Dendritic cell treated with granulocyte-macrophage colony-stimulating factor and Interleukin-4, amounts not matched to agents 40 ng/mL and 50 ng/mL, for 4 days (primary cell): Measurements from ENCODE around the gene EVA1B.

ENCODE experiments used
- H3K27ac Mint-ChIP-seq: one replicate; pipeline ENCODE4 v1.8.0; 2022; ENCODE audit warnings: mild to moderate bottlenecking, mixed read lengths
- H3K27me3 Mint-ChIP-seq: one replicate; pipeline ENCODE4 v1.8.0; 2022; ENCODE audit warnings: mild to moderate bottlenecking, mixed read lengths
- H3K36me3 Mint-ChIP-seq: one replicate; pipeline ENCODE4 v1.8.0; 2022; ENCODE audit warnings: low read depth, mixed read lengths
- H3K4me1 Mint-ChIP-seq: one replicate; pipeline ENCODE4 v1.8.0; 2022; ENCODE audit warnings: low read depth, mixed read lengths
- H3K4me3 Mint-ChIP-seq: one replicate; pipeline ENCODE4 v1.8.0; 2022; ENCODE audit warnings: mild to moderate bottlenecking, moderate library complexity, mixed read lengths
- H3K9me3 Mint-ChIP-seq: one replicate; pipeline ENCODE4 v1.8.0; 2022; ENCODE audit warnings: mixed read lengths
- intact Hi-C: fragments of 100-400 bp; cut with micrococcal nuclease; formaldehyde crosslinking; loops from one replicate; pipeline ENCODE4 v1.15.0; 2022

EVA1B gene

DNA sequence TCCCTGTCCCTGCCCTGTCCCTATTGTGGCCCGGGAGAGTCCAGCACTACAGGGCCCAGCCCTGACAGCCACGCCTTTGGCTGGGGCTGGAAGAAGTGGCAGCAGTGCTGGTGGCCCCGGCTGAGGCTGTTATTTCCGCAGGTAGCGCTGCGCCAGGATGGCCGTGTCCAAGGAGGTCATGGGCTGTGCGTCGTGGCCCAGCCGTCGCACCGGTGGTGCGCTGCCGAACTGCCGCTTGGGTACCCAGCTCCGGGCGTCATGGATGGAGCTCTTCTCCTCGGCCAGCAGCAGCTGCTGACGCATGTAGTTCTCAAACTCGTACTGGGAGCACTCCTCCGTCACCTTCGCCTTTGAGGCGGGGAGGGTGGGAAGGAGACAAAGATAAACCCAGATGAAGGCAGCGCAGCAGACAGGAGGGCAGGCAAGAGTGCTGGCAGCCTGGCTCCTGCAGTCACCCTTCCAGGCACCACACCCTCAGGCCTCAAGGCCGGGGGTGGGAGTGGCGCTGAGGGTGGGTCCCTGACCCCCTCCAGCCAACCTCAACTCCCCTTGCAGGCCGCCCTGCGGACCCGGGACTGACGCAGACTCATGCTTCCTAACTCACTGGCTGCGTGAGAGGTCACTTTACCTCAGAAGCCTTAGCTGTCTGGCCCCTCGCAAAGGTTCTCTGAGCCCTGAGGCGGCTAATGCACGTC, 18.3 kb upstream of the EVA1B start:
- no peaks in the 10 kb centered on the region for H3K9me3 Mint-ChIP-seq

DNA sequence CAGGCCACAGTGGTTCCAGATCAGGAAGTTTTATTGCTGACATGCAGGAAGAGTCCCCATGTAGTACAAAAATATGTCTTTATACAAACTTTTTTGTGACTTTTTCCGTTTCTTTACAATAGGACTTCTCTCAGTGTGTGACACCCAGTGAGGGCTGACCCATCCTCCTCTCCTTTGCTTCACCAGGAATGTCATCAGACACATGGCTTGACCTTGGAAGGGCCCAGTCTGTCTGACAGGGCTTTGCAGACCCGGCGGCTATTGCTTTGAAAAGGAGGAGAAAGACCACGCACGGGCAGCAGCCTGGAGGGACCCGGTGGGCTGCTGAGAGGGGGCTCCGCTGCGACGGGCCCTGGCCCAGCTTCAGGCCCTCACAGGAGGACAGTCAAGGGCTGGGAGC, 16.2 kb upstream of the EVA1B start:
- H3K4me1 Mint-ChIP-seq: peaks cover 51% of the 10 kb centered on the region
- H3K9me3 Mint-ChIP-seq: no peaks in the 10 kb centered on the region
- H3K4me3 Mint-ChIP-seq: no peak overlapping the region
- no peaks in the 10 kb centered on the region for H3K27me3 Mint-ChIP-seq
- peak overlapping the region; percentile 53 for H3K27ac Mint-ChIP-seq
- intact Hi-C loops: no loop called here
- peaks cover 67% of the 10 kb centered on the region for H3K36me3 Mint-ChIP-seq

More for the DNA sequence above, 18.3 kb upstream of the EVA1B start:
- peaks cover 57% of the 10 kb centered on the region for H3K4me1 Mint-ChIP-seq
- intact Hi-C loops: loop anchor here (1.0 kb wide), 1 partner anchor 28 kb away; no protein-coding TSS in a partner anchor
- H3K27ac Mint-ChIP-seq: no peak overlapping the region
- no peak overlapping the region for H3K4me3 Mint-ChIP-seq
- no peaks in the 10 kb centered on the region for H3K27me3 Mint-ChIP-seq
- H3K36me3 Mint-ChIP-seq: peaks cover 88% of the 10 kb centered on the region

DNA sequence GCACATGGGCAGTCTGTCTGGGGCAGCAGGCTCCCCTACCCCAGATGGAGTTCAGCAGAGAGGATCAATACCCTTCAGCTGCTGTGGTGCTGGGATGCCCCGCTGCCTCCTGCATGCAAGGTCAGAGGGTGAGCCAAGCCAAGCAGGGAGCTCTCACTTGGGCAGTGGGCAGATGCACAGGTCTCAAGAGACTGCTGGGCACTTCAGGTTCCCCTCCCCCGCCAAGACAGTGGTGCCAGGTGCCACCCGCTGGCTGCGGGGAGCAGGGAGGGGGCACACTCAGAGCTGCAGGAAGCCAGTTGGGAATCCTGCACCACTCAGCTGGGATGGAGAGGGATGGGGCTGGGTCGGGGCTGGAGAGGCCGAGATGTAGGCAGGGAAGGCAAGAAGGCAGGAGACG, 15.8 kb upstream of the EVA1B start:
- Mint-ChIP-seq H3K36me3 (peaks cover 63% of the 10 kb centered on the region), H3K9me3 (no peaks in the 10 kb centered on the region), H3K4me1 (peaks cover 47% of the 10 kb centered on the region), H3K27me3 (no peaks in the 10 kb centered on the region), H3K4me3 (no peak overlapping the region), H3K27ac (peak overlapping the region; percentile 53)
- intact Hi-C loops: no loop called here

DNA sequence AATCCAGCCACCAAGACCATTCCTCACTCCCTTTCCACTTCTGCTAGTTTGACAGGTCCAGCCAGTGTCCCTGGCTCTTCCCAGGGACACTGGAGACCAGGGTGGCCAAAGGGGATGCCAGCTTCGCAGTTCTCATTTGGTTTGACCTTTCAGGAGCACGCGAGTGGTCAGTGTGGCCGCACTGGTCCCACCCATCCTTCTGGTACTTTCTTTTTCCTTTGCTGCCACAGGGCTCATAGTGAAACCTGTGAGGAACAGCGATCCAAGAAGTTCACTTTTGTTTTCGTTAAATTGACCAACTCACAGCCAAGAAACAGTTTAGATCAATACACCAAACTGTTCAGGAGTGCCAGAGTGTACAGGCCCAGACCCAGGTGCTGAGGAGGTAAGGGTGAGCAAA, 14.4 kb upstream of the EVA1B start:
- H3K27ac Mint-ChIP-seq: peak overlapping the region; percentile 8
- H3K4me1 Mint-ChIP-seq: peaks cover 33% of the 10 kb centered on the region
- H3K4me3 Mint-ChIP-seq: no peak overlapping the region
- H3K27me3 Mint-ChIP-seq: peaks cover under 1% of the 10 kb centered on the region
- H3K9me3 Mint-ChIP-seq: no peaks in the 10 kb centered on the region
- intact Hi-C loops: no loop called here
- H3K36me3 Mint-ChIP-seq: peaks cover 49% of the 10 kb centered on the region

DNA sequence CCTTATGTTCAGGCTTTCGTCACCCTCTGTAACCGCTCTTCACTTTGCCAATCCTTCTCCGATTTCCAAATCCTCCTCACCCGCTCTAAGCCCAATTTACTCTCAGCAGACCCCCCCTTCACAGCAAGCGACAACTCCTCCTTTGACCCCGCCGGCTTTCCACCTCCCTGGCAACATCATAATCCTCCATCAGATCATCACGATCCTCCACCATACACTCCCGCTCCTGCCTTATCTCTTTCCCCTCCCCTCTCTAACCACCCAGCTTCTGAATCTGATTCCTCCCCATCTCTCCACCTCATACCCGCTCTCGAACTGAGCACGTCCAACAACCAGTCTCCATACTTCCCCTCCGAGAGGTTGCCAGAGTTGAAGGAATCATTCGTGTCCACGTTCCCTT, 7.5 kb upstream of the EVA1B start:
- H3K27ac Mint-ChIP-seq: peak overlapping the region; percentile 18
- H3K27me3 Mint-ChIP-seq: peaks cover 31% of the 10 kb centered on the region
- H3K4me1 Mint-ChIP-seq: peaks cover 39% of the 10 kb centered on the region
- intact Hi-C loops: no loop called here
- no peak overlapping the region for H3K4me3 Mint-ChIP-seq
- H3K9me3 Mint-ChIP-seq: no peaks in the 10 kb centered on the region
- H3K36me3 Mint-ChIP-seq: no peaks in the 10 kb centered on the region

DNA sequence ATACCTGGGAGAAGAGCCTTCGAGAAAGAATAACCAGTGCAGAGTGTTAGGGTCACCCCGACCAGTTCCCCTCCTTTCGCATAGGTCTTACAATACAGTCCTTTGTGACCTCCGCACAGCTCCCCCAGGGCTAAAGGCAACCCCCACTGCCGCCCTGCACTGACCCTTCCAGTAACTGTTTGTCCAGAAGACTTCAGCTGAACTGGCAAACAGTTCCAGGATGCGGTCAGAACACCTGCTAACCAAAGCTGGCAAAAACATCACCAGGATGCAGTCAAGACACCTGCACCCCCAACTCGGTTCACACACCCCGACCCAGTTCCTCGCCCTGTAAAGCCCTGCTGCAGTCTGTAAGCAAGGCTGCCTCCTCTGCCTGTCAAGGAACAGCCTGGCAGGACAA, 6.4 kb upstream of the EVA1B start:
- Mint-ChIP-seq H3K4me1 (peaks cover 42% of the 10 kb centered on the region), H3K36me3 (no peaks in the 10 kb centered on the region), H3K27ac (peak overlapping the region; percentile 18), H3K27me3 (peaks cover 35% of the 10 kb centered on the region), H3K4me3 (no peak overlapping the region), H3K9me3 (no peaks in the 10 kb centered on the region)
- intact Hi-C loops: no loop called here

DNA sequence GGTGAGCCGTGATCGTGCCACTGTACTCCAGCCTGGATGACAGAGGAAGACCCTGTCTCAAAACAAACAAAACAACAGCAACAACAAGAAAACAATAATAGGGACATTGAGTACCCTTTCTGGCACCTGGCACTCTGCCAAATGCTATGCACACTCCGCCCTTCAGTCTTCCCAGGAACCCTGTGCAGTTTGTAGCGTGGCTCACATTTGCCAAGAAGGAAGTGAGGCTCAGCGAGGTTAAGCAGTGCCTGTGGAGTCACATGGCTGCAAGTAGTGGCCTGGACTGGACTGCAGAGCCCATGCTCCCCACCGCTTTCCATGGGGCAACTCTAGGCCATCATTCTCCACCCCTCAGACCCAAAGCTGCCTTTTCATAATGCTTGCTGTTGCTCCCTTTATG, 5.3 kb upstream of the EVA1B start:
- Mint-ChIP-seq H3K27ac (peak overlapping the region; percentile 39), H3K27me3 (peaks cover 41% of the 10 kb centered on the region), H3K4me1 (peaks cover 53% of the 10 kb centered on the region), H3K9me3 (no peaks in the 10 kb centered on the region), H3K4me3 (no peak overlapping the region), H3K36me3 (no peaks in the 10 kb centered on the region)
- intact Hi-C loops: no loop called here

DNA sequence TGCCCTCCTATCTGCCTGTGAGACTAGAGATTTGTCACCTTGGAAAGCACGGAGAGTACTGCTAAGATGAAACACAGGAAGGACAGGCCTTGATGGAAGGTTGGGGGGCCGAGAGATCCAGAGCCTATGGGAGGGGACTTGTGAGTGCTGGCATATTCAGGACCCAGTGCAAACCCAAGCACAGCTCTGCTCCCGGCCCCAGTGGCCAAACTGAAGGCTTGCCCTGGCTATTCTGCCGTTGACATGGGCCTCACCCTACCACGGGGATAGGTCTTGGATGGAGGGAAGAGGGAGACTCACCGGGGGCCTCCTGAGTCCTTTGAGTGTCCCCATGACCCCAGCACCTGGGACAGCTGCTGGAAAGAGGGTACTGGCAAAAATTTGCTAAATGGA, 4.6 kb upstream of the EVA1B start:
- Mint-ChIP-seq H3K4me3 (no peak overlapping the region), H3K36me3 (no peaks in the 10 kb centered on the region), H3K27me3 (peaks cover 41% of the 10 kb centered on the region), H3K9me3 (no peaks in the 10 kb centered on the region), H3K4me1 (peaks cover 54% of the 10 kb centered on the region), H3K27ac (peak overlapping the region; percentile 39)
- intact Hi-C loops: no loop called here

DNA sequence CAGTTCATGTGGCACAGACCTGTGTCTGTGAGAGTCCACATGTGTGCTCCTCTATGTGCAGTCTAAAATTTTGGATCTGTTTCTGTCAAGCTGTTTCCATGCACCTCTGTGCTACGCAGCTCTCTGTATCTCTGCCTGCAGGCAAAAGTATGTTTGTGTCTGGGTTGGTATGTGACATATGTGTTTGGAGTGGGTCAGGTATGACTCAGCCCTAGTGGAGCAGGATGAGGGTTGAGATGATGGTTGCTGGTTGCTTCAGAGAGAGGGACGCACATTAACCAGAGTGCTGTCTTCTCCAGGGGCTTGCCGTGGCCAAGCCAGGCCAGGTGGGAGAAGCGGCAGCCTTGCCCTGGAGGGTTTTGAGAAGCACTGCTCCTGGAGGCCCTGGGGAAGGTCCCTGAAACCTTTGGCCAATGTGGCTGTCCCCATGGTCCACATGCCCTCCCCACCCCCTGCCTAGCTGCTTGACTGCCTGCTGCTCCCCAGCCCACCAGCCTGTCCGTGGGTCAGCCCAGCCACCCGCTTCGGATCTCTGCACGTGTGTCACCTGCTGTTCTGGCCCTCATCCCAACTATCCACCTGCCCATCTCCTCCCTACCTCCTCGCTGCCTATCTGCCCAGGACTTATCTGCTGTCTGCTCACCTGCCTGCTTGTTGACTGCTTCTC, 4.1 kb upstream of the EVA1B start:
- H3K36me3 Mint-ChIP-seq: no peaks in the 10 kb centered on the region
- H3K9me3 Mint-ChIP-seq: no peaks in the 10 kb centered on the region
- intact Hi-C loops: no loop called here
- H3K27me3 Mint-ChIP-seq: peaks cover 41% of the 10 kb centered on the region
- H3K4me3 Mint-ChIP-seq: no peak overlapping the region
- H3K27ac Mint-ChIP-seq: peak overlapping the region; percentile 39
- H3K4me1 Mint-ChIP-seq: peaks cover 54% of the 10 kb centered on the region

DNA sequence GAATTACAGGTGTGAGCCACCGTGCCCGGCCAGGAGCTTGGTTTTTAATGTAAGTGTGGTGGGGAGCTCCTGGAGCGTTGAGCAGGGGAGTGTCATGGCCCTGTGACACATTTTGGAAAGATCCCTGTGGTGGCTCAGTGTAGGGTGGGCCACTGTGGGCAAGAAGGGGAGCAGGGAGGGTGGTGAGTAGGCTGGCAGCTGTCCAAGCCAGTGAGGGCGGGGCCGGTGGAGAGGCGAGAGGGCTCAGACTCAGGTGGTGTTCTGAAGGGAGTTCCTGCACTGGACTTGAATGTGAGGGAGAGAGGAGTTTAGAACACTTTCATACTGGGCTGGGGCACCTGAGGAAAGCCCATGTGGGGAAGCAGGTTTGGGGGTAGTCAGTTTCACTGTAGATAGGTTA, 3.1 kb upstream of the EVA1B start:
- Mint-ChIP-seq H3K4me3 (no peak overlapping the region), H3K4me1 (peaks cover 61% of the 10 kb centered on the region), H3K27ac (peak overlapping the region; percentile 39), H3K27me3 (peaks cover 38% of the 10 kb centered on the region), H3K36me3 (peaks cover 6% of the 10 kb centered on the region), H3K9me3 (no peaks in the 10 kb centered on the region)
- intact Hi-C loops: no loop called here

DNA sequence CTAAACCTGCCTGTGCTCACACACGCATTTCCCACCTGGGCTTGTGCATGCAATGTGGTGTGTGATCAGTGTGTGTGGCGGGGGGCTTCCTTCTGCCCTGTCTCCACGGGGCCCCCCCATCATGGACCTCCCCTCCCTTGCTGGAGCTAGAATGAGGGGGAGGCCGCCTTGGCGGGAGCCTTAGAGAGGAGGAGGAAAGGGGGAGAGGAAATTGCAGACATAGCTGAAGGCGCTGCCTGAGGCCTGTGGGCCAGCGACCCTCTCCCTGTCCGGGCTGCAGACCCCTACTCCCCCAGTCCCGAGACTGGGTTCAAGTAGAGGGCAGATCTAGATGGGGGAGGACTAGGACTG, 883 bp upstream of the EVA1B start:
- H3K4me1 Mint-ChIP-seq: peaks cover 68% of the 10 kb centered on the region
- peak overlapping the region; percentile 78 for H3K27ac Mint-ChIP-seq
- intact Hi-C loops: loop anchor here (5.0 kb wide), 1 partner anchor 43 kb away; no protein-coding TSS in a partner anchor
- H3K27me3 Mint-ChIP-seq: peaks cover 40% of the 10 kb centered on the region
- no peaks in the 10 kb centered on the region for H3K9me3 Mint-ChIP-seq
- peak overlapping the region; percentile 68 for H3K4me3 Mint-ChIP-seq
- peaks cover 16% of the 10 kb centered on the region for H3K36me3 Mint-ChIP-seq

DNA sequence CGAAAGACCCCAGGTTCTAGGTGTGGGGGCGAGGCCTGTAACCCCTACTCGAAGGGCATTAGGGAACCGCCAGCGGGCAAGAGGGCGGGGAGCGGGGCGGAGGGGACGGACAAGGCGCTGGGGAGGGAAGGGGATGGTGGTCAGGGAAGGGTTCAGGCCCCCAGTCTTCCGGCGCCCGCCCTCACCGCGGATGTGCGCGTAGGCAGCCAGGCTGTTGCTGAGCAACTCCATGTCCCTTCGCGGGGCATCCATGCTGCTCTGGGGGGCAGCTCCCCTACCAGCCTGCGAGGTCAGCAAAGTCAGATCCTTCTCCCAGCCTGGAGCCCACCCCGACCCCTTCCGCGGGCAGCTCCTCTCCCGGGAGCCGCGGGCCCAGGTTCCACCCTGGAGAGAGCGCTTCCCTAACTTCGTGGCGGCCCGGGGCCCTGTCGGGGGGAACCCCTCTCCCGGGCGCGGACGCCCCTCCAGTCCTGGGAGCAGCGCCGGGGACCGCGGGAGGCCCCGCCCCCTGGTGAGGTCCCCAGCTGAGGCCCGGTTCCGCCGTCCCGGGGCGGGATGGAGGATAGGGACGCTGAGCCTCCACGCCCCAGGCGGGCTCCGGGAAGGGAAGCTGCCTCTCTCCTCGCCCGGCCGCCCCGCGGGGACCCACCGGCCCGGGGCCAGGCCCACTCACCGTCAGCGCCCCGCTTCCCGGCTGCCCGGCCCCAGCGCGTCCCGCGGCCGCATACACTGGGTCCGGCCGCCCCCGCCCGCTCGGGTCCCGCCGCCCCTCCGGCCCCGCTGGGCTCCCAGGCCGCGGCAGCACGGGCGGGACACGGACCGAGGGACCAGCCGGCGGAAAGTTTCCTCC, 434 bp downstream of the EVA1B start:
- Mint-ChIP-seq H3K27ac (no peak overlapping the region), H3K36me3 (peaks cover 16% of the 10 kb centered on the region), H3K4me1 (peaks cover 55% of the 10 kb centered on the region), H3K9me3 (no peaks in the 10 kb centered on the region), H3K27me3 (peaks cover 40% of the 10 kb centered on the region), H3K4me3 (peak overlapping the region; percentile 72)
- intact Hi-C loops: loop anchor here (2.0 to 5.0 kb wide), 2 partner anchors 16 to 44 kb away; partner anchors contain the start of gene SH3D21

DNA sequence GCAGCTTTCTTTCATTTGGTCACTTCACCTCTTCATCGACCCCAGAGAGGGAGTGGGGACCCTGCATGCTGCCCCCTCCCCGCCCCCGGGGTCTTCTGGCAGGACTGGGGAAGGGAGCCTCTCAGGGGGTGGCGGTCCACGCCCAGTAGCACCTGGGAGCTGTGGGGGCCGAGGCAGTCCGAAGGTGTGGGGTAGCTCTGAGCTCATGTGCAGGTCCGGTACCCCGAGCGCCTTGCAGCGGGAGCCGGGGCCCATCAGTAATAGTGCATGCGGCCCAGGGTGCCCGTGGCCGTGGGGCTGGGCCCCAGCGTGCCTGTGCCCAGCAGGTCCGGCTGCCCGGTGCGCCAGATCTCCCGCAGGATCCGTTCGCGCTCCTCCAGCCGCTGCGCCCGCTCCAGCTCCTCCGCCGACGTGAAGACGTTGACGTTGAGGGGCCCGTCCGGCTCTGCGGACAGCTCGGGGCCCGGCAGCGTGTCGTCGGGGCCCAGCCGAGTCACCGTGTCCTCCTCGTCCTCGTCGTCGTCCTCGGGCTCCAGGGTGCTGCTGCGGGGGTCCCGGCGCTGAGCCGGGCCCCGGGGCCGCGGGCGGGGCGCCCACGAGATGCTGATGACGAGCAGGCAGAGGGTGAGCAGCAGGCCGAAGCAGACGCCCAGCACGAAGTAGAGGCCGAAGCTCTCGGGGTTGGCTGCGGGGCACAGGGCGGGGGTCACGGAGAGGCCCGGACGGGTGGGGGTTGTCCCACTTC, 1.2 kb downstream of the EVA1B start:
- no peaks in the 10 kb centered on the region for H3K9me3 Mint-ChIP-seq
- H3K27ac Mint-ChIP-seq: no peak overlapping the region
- intact Hi-C loops: loop anchor here (2.0 to 5.0 kb wide), 2 partner anchors 15 to 45 kb away; partner anchors contain the start of gene SH3D21

More for the DNA sequence above, 1.2 kb downstream of the EVA1B start:
- H3K4me3 Mint-ChIP-seq: peak overlapping the region; percentile 83
- peaks cover 16% of the 10 kb centered on the region for H3K36me3 Mint-ChIP-seq
- peaks cover 37% of the 10 kb centered on the region for H3K27me3 Mint-ChIP-seq
- peaks cover 47% of the 10 kb centered on the region for H3K4me1 Mint-ChIP-seq
